ENCODE results near the gene TAF10.

The TAF10 gene

GRCh38 chr11:6576471-6577373, 35.3 kb downstream of the TAF10 start:
- FAIRE-seq: no peak

GRCh38 chr11:6574816-6575715, 37.0 kb downstream of the TAF10 start:
- no peak for FAIRE-seq

GRCh38 chr11:6572215-6572614, 39.8 kb downstream of the TAF10 start:
- no peak for FAIRE-seq

GRCh38 chr11:6571434-6572008, 40.5 kb downstream of the TAF10 start:
- no peak for FAIRE-seq

GRCh38 chr11:6570691-6571427, 41.2 kb downstream of the TAF10 start:
- no peak for FAIRE-seq

- no peak for FAIRE-seq
These were observed 42.3 kb downstream of the TAF10 start for GRCh38 chr11:6569706-6570105.

- FAIRE-seq: no peak
These were observed 43.7 kb downstream of the TAF10 start for GRCh38 chr11:6568191-6568918.

GRCh38 chr11:6567371-6567745, 44.7 kb downstream of the TAF10 start:
- no peak for FAIRE-seq

GRCh38 chr11:6566704-6567370, 45.2 kb downstream of the TAF10 start:
- FAIRE-seq: no peak

GRCh38 chr11:6565988-6566703, 45.9 kb downstream of the TAF10 start:
- no peak for FAIRE-seq

- no peak for FAIRE-seq
These were observed 46.7 kb downstream of the TAF10 start for GRCh38 chr11:6565325-6565724.

GRCh38 chr11:6563667-6564066, 48.3 kb downstream of the TAF10 start:
- no peak for FAIRE-seq

GRCh38 chr11:6563121-6563619, 48.8 kb downstream of the TAF10 start:
- no peak for FAIRE-seq

- no peak for FAIRE-seq
These were observed 50.7 kb downstream of the TAF10 start for GRCh38 chr11:6561288-6561687.
